Esophagus muscularis mucosa (tissue), 4 donors: ENCODE measurements around the gene MAPK8IP3. TPM values are rescaled to one million over a fixed set of nuclear protein-coding genes. Genes with fewer than 3 reads are reported as not detected.

Experiments
- DNase-seq: peaks from one replicate; pipeline ENCODE4 v3.0.0-alpha.2; 2017; ENCODE audit errors: extremely low spot score
- H3K27ac ChIP-seq, 4 donors: fragments of 200-600 bp; sonication (generic); replicated peaks in 1 of 4; 1 replicate in 3 of 4; 2 replicates in 1 of 4; pipeline ENCODE4 v1.5.1; 2016 to 2019; ENCODE audit warnings: mild to moderate bottlenecking in 1 of 4
- H3K27me3 ChIP-seq, 4 donors: fragments of 200-600 bp; sonication (generic); one replicate each; pipeline versions ENCODE4 v1.5.1 to v1.6.0; 2016 to 2019
- H3K36me3 ChIP-seq, 4 donors: fragments of 200-600 bp; sonication (generic); one replicate each; pipeline ENCODE4 v1.5.1; 2016 to 2019
- H3K4me1 ChIP-seq, 4 donors: fragments of 200-600 bp; sonication (generic); one replicate each; pipeline ENCODE4 v1.5.1; 2016 to 2019
- H3K4me3 ChIP-seq, 4 donors: fragments of 200-600 bp; sonication (generic); 1 replicate in 2 of 4; 2 replicates in 2 of 4; pipeline ENCODE4 v1.5.1; 2016 to 2019; ENCODE audit warnings: mild to moderate bottlenecking in 4 of 4, moderate library complexity in 1 of 4
- H3K9me3 ChIP-seq, 4 donors: fragments of 200-600 bp; sonication (generic); 1 replicate in 3 of 4; 2 replicates in 1 of 4; pipeline ENCODE4 v1.5.1; 2016 to 2019
- EP300 ChIP-seq: sonication (generic); formaldehyde crosslinking; IDR thresholded peaks from one replicate; pipeline ENCODE4 v1.6.1; 2017; ENCODE audit warnings: antibody characterized with exemption
- POLR2A ChIP-seq: fragments of 450-650 bp; IDR thresholded peaks from one replicate; pipeline ENCODE4 v1.6.1; 2017; ENCODE audit warnings: antibody characterized with exemption, moderate library complexity, mild to moderate bottlenecking, low read depth
- POLR2AphosphoS5 ChIP-seq, 2 donors: sonication (generic); formaldehyde crosslinking; IDR thresholded peaks; one replicate each; pipeline ENCODE4 v1.6.1; 2017; ENCODE audit warnings: antibody characterized with exemption in 2 of 2
- WGBS: methylation state at CpG from one replicate; pipeline ENCODE4 v1.1.5; 2018; 5-methylcytosine and 5-hydroxymethylcytosine counted together
- intact Hi-C: fragments of 100-400 bp; cut with DNase I; formaldehyde crosslinking; loops from one replicate; pipeline ENCODE4 v1.15.1; 2023
- total RNA-seq, 4 donors: library from RNA; depleted of rRNA; stranded (reverse); fragments of >200 nt; gene quantifications; one replicate each; pipeline versions ENCODE4 v1.1.0 to v1.2.1, GENCODE V29; 2016
- TF ChIP-seq, protein P1 (sequence below), 3 experiments: fragments of 200-600 bp in 2 of 3; fragments of 450-650 bp in 1 of 3; sonication (generic) in 2 of 3; IDR thresholded peaks; one replicate each; pipeline ENCODE4 v1.5.1; 2017 to 2019; ENCODE audit warnings: antibody characterized with exemption in 3 of 3, mild to moderate bottlenecking in 2 of 3, moderate library complexity in 1 of 3

MAPK8IP3 gene
- total RNA-seq, 4 donors from 2014 or later = 21.5 to 36.2 (median 28.5) TPM

DNA sequence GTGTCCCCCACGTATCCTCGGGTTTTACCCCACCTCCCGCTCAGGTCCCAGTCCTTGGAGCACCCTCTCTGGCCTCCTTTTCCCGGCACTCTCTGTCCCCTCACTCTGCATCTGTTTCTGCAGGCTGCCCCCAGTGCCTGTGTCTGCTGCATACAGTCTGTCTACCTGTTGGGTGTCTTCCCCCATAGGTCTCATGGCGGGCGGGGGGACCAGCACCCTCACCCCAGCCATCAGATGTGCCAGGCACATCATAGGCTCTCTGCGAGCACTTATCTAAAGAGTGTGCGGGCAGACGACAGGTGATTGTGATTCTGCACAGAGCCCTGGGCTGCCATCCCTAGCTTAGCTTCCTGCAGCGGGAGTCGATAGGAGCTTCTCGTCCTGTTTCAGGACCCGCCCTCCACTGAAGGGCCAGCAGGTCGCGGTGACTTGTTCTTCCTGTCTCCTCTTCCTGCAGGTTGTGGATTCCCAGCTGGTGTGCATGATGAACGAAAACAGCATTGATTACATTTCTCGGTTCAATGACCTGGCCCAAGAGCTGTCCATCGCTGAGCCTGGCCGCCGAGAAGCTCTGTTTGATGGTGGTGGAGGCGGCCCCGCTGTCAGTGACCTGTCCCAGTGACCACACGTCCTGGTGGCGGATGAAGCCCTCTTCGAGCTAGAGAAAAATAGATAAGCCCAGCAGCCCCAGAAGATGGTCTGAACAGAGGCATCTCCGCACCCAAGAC is 32.4 kb upstream of the MAPK8IP3 start:
- TF ChIP-seq EP300 (no peak), POLR2A (no peak), POLR2AphosphoS5 (IDR thresholded peaks at IDR 0.05) (no peak)
- TF ChIP-seq, protein P1, sequence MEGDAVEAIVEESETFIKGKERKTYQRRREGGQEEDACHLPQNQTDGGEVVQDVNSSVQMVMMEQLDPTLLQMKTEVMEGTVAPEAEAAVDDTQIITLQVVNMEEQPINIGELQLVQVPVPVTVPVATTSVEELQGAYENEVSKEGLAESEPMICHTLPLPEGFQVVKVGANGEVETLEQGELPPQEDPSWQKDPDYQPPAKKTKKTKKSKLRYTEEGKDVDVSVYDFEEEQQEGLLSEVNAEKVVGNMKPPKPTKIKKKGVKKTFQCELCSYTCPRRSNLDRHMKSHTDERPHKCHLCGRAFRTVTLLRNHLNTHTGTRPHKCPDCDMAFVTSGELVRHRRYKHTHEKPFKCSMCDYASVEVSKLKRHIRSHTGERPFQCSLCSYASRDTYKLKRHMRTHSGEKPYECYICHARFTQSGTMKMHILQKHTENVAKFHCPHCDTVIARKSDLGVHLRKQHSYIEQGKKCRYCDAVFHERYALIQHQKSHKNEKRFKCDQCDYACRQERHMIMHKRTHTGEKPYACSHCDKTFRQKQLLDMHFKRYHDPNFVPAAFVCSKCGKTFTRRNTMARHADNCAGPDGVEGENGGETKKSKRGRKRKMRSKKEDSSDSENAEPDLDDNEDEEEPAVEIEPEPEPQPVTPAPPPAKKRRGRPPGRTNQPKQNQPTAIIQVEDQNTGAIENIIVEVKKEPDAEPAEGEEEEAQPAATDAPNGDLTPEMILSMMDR (IDR thresholded peaks at IDR 0.05) = no peak
- DNase-seq = no peak
- H3K27ac ChIP-seq = no peak overlapping the region
- 90% methylated on average over 20 of the region's 26 CpGs for WGBS
- no peaks in the 10 kb centered on the region for H3K9me3 ChIP-seq
- H3K4me1 ChIP-seq = peaks cover 2 to 14% (median 6%) of the 10 kb centered on the region in 4 donors
- H3K4me3 ChIP-seq = no peak overlapping the region
- peaks cover 56 to 77% (median 75%) of the 10 kb centered on the region in 4 donors for H3K36me3 ChIP-seq
- intact Hi-C loops = no loop called here
- H3K27me3 ChIP-seq = no peaks in the 10 kb centered on the region

GRCh38 chr16:1674306-1674705 is 31.7 kb upstream of the MAPK8IP3 start:
- peaks cover 49 to 70% (median 68%) of the 10 kb centered on the region in 4 donors for H3K36me3 ChIP-seq

DNA sequence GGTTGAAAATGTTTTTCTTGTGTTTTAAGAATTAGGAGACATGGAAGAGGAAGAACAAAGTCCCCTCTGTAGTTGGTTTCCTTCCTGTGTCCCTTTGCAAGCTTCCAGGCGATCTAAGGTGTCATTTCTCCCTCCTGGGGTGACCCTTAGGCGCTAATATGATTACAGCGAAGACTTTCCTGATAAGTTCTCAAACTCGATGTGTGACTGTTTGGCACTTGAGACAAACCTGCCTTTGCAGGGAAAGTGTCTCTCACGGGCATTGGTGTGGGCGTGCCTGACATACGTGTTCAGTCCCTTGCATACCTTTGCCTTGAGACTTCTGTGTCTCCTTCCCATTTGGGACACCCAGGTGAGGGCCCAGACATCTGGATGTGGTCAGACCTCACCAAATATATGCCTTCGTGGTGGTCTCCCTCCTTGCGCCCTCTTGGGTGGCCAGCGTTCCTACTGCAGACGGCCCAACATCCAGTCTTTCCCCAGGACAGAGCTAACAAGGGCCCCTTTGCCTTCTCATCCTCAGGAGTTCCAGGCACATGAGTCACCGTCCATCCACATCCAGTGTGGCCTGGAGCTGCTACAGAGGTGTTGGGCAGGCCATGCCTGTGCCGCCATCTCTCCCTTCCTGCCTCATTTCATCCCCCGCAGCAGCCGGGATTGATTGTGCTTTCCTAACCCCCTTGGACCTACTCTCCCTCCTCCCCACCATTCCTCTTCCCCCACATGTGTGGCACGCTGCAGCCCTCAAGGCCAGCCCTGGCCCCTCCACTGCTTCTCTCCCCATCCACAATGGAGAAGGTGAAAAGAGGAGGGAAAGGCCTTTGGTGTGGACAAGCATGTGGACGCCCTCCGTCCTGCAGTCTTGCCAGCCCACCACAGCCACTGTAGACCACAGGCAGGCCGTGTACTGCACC is 31.0 kb upstream of the MAPK8IP3 start:
- Histone ChIP-seq H3K36me3 (peaks cover 44 to 63% (median 61%) of the 10 kb centered on the region in 4 donors), H3K9me3 (no peaks in the 10 kb centered on the region), H3K27me3 (no peaks in the 10 kb centered on the region), H3K4me1 (peaks cover 8 to 28% (median 17%) of the 10 kb centered on the region in 4 donors), H3K27ac (no peak overlapping the region), H3K4me3 (no peak overlapping the region)
- DNase-seq = no peak
- whole genome bisulfite sequencing = 90% methylated on average over 19 of the region's 19 CpGs
- intact Hi-C loops = no loop called here
- no peak for TF ChIP-seq EP300
- TF ChIP-seq, protein P1 (IDR thresholded peaks at IDR 0.05) = no peak
- TF ChIP-seq POLR2A = no peak
- no peak for TF ChIP-seq POLR2AphosphoS5 (IDR thresholded peaks at IDR 0.05)

More at GRCh38 chr16:1674306-1674705, 31.7 kb upstream of the MAPK8IP3 start:
- intact Hi-C loops = no loop called here
- no peaks in the 10 kb centered on the region for H3K27me3 ChIP-seq
- no peaks in the 10 kb centered on the region for H3K9me3 ChIP-seq
- H3K4me3 ChIP-seq = no peak overlapping the region
- DNase-seq = no peak
- 95% methylated on average over 3 of the region's 7 CpGs for WGBS
- TF ChIP-seq POLR2A = no peak
- TF ChIP-seq, protein P1 (IDR thresholded peaks at IDR 0.05) = no peak
- peaks cover 8 to 21% (median 13%) of the 10 kb centered on the region in 4 donors for H3K4me1 ChIP-seq
- H3K27ac ChIP-seq = no peak overlapping the region

- Histone ChIP-seq H3K4me1 (peaks cover 8 to 30% (median 18%) of the 10 kb centered on the region in 4 donors), H3K27ac (no peak overlapping the region), H3K27me3 (no peaks in the 10 kb centered on the region), H3K9me3 (no peaks in the 10 kb centered on the region), H3K4me3 (no peak overlapping the region), H3K36me3 (peaks cover 29 to 47% (median 45%) of the 10 kb centered on the region in 4 donors)
- intact Hi-C loops = no loop called here
- WGBS = 96% methylated on average over 12 of the region's 12 CpGs
- DNase-seq = no peak
- TF ChIP-seq EP300 (no peak), POLR2AphosphoS5 (IDR thresholded peaks at IDR 0.05) (no peak), POLR2A (no peak)
- TF ChIP-seq, protein P1 (IDR thresholded peaks at IDR 0.05) = no peak
Measured at GRCh38 chr16:1676661-1677060, 29.3 kb upstream of the MAPK8IP3 start.
